GM23338 (cell line): ENCODE results near the gene BANP. TPM values are rescaled to one million over a fixed set of nuclear protein-coding genes. Genes with fewer than 3 reads are reported as not detected.
"Not testable (repeated sequence)": the region's sequence is repeated elsewhere in the genome, so short reads cannot be mapped to it uniquely, and the experiment has no call there.

Experiments used
- ATAC-seq: fragments of 200-7000 bp; cut with Tn5 transposase; 3 replicates; pipeline ENCODE4 v1.9.1; 2020
- DNase-seq: peaks from one replicate; pipeline ENCODE4 v3.0.0-alpha.2; 2015; ENCODE audit warnings: low spot score
- H2AFZ ChIP-seq: fragments of 200-600 bp; sonication (generic); 2 replicates; pipeline ENCODE4 v1.8.0; 2016; ENCODE audit warnings: antibody characterized with exemption, mild to moderate bottlenecking, moderate library complexity
- H3F3A ChIP-seq: fragments of 200-600 bp; sonication (generic); replicated peaks from 2 replicates; pipeline ENCODE4 v1.8.0; 2017; ENCODE audit warnings: antibody characterized with exemption, mixed run types, low read depth
- H3K27ac ChIP-seq: fragments of 200-600 bp; sonication (generic); 2 replicates; pipeline ENCODE4 v1.6.1; 2016; ENCODE audit warnings: low read depth
- H3K27me3 ChIP-seq: fragments of 200-600 bp; sonication (generic); 2 replicates; pipeline ENCODE4 v1.8.0; 2016; ENCODE audit warnings: mild to moderate bottlenecking, mixed run types, moderate library complexity; ENCODE audit not compliant: insufficient read depth
- H3K36me3 ChIP-seq: fragments of 200-600 bp; sonication (generic); 2 replicates; pipeline ENCODE4 v1.8.0; 2016; ENCODE audit warnings: mild to moderate bottlenecking; ENCODE audit not compliant: insufficient read depth
- H3K4me1 ChIP-seq: fragments of 200-600 bp; sonication (generic); 2 replicates; pipeline ENCODE4 v1.8.0; 2016; ENCODE audit warnings: mild to moderate bottlenecking, moderate library complexity; ENCODE audit not compliant: insufficient read depth
- H3K4me2 ChIP-seq: fragments of 200-600 bp; sonication (generic); 2 replicates; pipeline ENCODE4 v1.7.1; 2017; ENCODE audit warnings: mixed run types
- H3K4me3 ChIP-seq: fragments of 200-600 bp; sonication (generic); 2 replicates; pipeline ENCODE4 v1.6.1; 2016; ENCODE audit warnings: mixed run types
- H3K79me2 ChIP-seq: fragments of 200-600 bp; sonication (generic); replicated peaks from 2 replicates; pipeline ENCODE4 v1.8.0; 2017; ENCODE audit warnings: mild to moderate bottlenecking; ENCODE audit not compliant: insufficient read depth
- H3K9me2 ChIP-seq: fragments of 200-600 bp; sonication (generic); 2 replicates; pipeline ENCODE4 v1.8.0; 2017; ENCODE audit not compliant: insufficient read depth
- H4K20me1 ChIP-seq: fragments of 200-600 bp; sonication (generic); replicated peaks from 2 replicates; pipeline ENCODE4 v1.8.0; 2017; ENCODE audit warnings: mild to moderate bottlenecking; ENCODE audit not compliant: insufficient read depth
- H3K27ac Mint-ChIP-seq: 2 replicates; pipeline ENCODE4 v1.8.0; 2020; ENCODE audit warnings: inconsistent platforms, mild to moderate bottlenecking, moderate library complexity, mixed read lengths
- H3K27me3 Mint-ChIP-seq: 3 replicates; pipeline ENCODE4 v1.8.0; 2022; ENCODE audit warnings: low read depth, mild to moderate bottlenecking, moderate library complexity, mixed read lengths, inconsistent platforms; ENCODE audit not compliant: insufficient read depth, poor library complexity
- H3K36me3 Mint-ChIP-seq: 3 replicates; pipeline ENCODE4 v1.8.0; 2021; ENCODE audit warnings: low read depth, mild to moderate bottlenecking, inconsistent platforms, moderate library complexity, mixed read lengths
- H3K4me1 Mint-ChIP-seq: 3 replicates; pipeline ENCODE4 v1.8.0; 2020; ENCODE audit warnings: mild to moderate bottlenecking, inconsistent platforms, mixed read lengths
- H3K4me3 Mint-ChIP-seq: 3 replicates; pipeline ENCODE4 v1.8.0; 2021; ENCODE audit warnings: moderate library complexity, mild to moderate bottlenecking, inconsistent platforms, mixed read lengths
- H3K9me3 Mint-ChIP-seq: 3 replicates; pipeline ENCODE4 v1.8.0; 2020; ENCODE audit warnings: moderate library complexity, mild to moderate bottlenecking, inconsistent platforms, mixed read lengths
- ZNF462 ChIP-seq: fragments of 250-450 bp; sonication (Bioruptor Pico); IDR thresholded peaks from 2 replicates; pipeline ENCODE4 v1.5.0; 2020; ENCODE audit warnings: mild to moderate bottlenecking, moderate library complexity
- polyA plus RNA-seq: library from polyadenylated mRNA; unstranded; fragments of >200 nt; fragmentation: Nextera tagmentation; extraction: Ambion mirVana; gene quantifications from 2 replicates; pipeline ENCODE4 v1.2.1, GENCODE V29; 2016
- total RNA-seq: library from RNA; depleted of rRNA; stranded (reverse); fragments of >200 nt; shearing (Covaris generic); gene quantifications from 2 replicates; pipeline ENCODE4 v1.2.3, GENCODE V29; 2014
- TF ChIP-seq, protein P1 (sequence below): IDR thresholded peaks from 2 replicates; pipeline ENCODE4 v1.6.1; 2016; ENCODE audit warnings: antibody characterized with exemption

BANP gene
- total and polyA plus RNA-seq, 2 experiments from 2014 or later = 22.3 to 48.0 TPM

DNA sequence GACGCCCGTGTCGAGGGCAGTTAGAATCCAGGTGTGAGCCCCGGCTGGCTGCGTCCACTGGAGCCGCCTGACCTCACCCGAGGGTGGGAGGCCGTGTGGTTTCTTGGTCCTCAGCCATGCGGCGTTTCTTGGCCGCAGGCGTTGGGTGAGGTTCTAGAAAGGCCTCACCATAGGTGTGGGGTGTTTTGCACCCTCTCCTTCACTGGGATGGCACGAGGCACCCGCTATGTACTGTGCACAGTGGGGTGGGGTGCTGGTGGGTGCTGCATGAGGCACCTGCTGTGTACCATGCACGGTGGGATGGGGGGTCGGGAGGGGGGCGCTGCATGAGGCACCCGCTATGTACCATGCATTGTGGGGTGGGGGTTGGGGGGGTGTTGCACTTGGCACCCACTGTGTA is 169.6 kb downstream of the BANP start (continued):
- no peak for TF ChIP-seq ZNF462 (CRISPR knock-in tag)
- TF ChIP-seq, protein P1, sequence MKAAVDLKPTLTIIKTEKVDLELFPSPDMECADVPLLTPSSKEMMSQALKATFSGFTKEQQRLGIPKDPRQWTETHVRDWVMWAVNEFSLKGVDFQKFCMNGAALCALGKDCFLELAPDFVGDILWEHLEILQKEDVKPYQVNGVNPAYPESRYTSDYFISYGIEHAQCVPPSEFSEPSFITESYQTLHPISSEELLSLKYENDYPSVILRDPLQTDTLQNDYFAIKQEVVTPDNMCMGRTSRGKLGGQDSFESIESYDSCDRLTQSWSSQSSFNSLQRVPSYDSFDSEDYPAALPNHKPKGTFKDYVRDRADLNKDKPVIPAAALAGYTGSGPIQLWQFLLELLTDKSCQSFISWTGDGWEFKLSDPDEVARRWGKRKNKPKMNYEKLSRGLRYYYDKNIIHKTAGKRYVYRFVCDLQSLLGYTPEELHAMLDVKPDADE = no peak

- H3K4me3 Mint-ChIP-seq, H3K36me3 Mint-ChIP-seq: not testable (repeated sequence)
Observed at GRCh38 chr16:88121391-88121790, 170.2 kb downstream of the BANP start.

More at GRCh38 chr16:88121391-88121790, 170.2 kb downstream of the BANP start:
- H3K4me3 ChIP-seq, H3K79me2 ChIP-seq, H3K36me3 ChIP-seq, ATAC-seq, H3K9me2 ChIP-seq, DNase-seq, H3K27ac Mint-ChIP-seq, H3K4me1 ChIP-seq, H2AFZ ChIP-seq, H3F3A ChIP-seq, H3K9me3 Mint-ChIP-seq, H4K20me1 ChIP-seq, H3K4me2 ChIP-seq, H3K27me3 ChIP-seq, H3K27ac ChIP-seq: not testable (repeated sequence)
- Mint-ChIP-seq H3K4me1 (peaks cover 14% of the 10 kb centered on the region), H3K27me3 (peaks cover 18% of the 10 kb centered on the region)
